Endothelial cell of umbilical vein (primary cell): ENCODE measurements around the gene NFIC. TPM values are rescaled to one million over a fixed set of nuclear protein-coding genes. Genes with fewer than 3 reads are reported as not detected.

Experiments
- BruUV-seq: library from RNA; stranded (reverse); fragments of 400-500 nt; replicated peaks from 2 replicates; lab custom pipeline; 2021; lab: Mats Ljungman, UMichigan
- CTCF ChIA-PET: fragments of 300-600, 350-600 bp; sonication (Branson Sonifier 250); formaldehyde crosslinking; loops from one replicate; lab custom pipeline; 2021; ENCODE audit warnings: antibody characterized with exemption, inconsistent platforms; lab: Charles Lee
- POLR2A ChIA-PET: fragments of 300-600, 350-600 bp; sonication (Branson Sonifier 250); formaldehyde crosslinking; loops from one replicate; lab custom pipeline; 2021; ENCODE audit warnings: antibody characterized with exemption, inconsistent platforms; lab: Charles Lee
- DNase-seq: peaks from one replicate; pipeline ENCODE4 v3.0.0-alpha.2; 2011; ENCODE audit warnings: low read depth, low spot score
- FAIRE-seq: peaks from 2 replicates; lab custom pipeline; 2011; peaks lifted over from hg19 to GRCh38; lab: Jason Lieb, UNC
- H2AFZ ChIP-seq: 2 replicates; pipeline ENCODE4 v1.6.0; 2012; ENCODE audit warnings: low read depth, low read length, control low read depth, inconsistent platforms
- H3K27ac ChIP-seq: 2 replicates; pipeline ENCODE4 v1.5.1; 2011; ENCODE audit warnings: low read depth, mild to moderate bottlenecking, control low read depth, low read length, moderate library complexity; ENCODE audit not compliant: insufficient read depth
- H3K27me3 ChIP-seq, 2 experiments: 2 replicates each; pipeline versions ENCODE4 v1.6.0 to v1.6.1; 2011; ENCODE audit warnings: low read length in 2 of 2, mixed read lengths in 1 of 2; ENCODE audit not compliant: control insufficient read depth in 2 of 2, insufficient read depth in 2 of 2
- H3K36me3 ChIP-seq, 2 experiments: 2 replicates in 1 of 2; 3 replicates in 1 of 2; pipeline ENCODE4 v1.5.1; 2011; ENCODE audit warnings: low read length in 2 of 2, mild to moderate bottlenecking in 1 of 2, moderate library complexity in 1 of 2; ENCODE audit not compliant: control insufficient read depth in 2 of 2, insufficient read depth in 2 of 2; ENCODE audit errors: extremely low read depth in 1 of 2
- H3K4me1 ChIP-seq: 3 replicates; pipeline ENCODE4 v1.5.1; 2011; ENCODE audit warnings: mild to moderate bottlenecking, low read length; ENCODE audit not compliant: control insufficient read depth, insufficient read depth; ENCODE audit errors: extremely low read depth
- H3K4me2 ChIP-seq: 2 replicates; pipeline ENCODE4 v1.6.1; 2011; ENCODE audit warnings: low read length, control low read depth, mixed read lengths; ENCODE audit not compliant: insufficient read depth
- H3K4me3 ChIP-seq, 3 experiments: fragments of 200-600 bp in 1 of 3; sonication (generic), shearing (Covaris generic) in 1 of 3; replicated peaks in 1 of 3; 2 replicates each; pipeline ENCODE4 v1.5.1; 2011 to 2016; ENCODE audit warnings: control low read depth in 3 of 3, low read length in 3 of 3, mild to moderate bottlenecking in 2 of 3, inconsistent platforms in 1 of 3, low read depth in 1 of 3, moderate library complexity in 1 of 3; ENCODE audit not compliant: insufficient read depth in 1 of 3
- H3K79me2 ChIP-seq: 2 replicates; pipeline ENCODE4 v1.6.0; 2012; ENCODE audit warnings: low read length, inconsistent platforms; ENCODE audit not compliant: control insufficient read depth, insufficient read depth
- H3K9ac ChIP-seq: replicated peaks from 2 replicates; pipeline ENCODE3; 2011; ENCODE audit warnings: low read length, control low read depth; ENCODE audit not compliant: insufficient read depth; ENCODE audit errors: extremely low read depth
- H3K9me1 ChIP-seq: replicated peaks from 3 replicates; pipeline ENCODE4 v1.6.0; 2011; ENCODE audit warnings: mild to moderate bottlenecking, low read length; ENCODE audit not compliant: control insufficient read depth, insufficient read depth; ENCODE audit errors: extremely low read depth
- H3K9me3 ChIP-seq: replicated peaks from 2 replicates; pipeline ENCODE4 v1.5.1; 2012; ENCODE audit warnings: low read length, inconsistent platforms; ENCODE audit not compliant: control insufficient read depth, insufficient read depth
- H4K20me1 ChIP-seq: replicated peaks from 2 replicates; pipeline ENCODE3; 2011; ENCODE audit warnings: mild to moderate bottlenecking, low read length; ENCODE audit not compliant: control insufficient read depth, insufficient read depth; ENCODE audit errors: extremely low read depth
- CTCF ChIP-seq, 2 donors: IDR thresholded peaks; 1 replicate in 1 of 2; 2 replicates in 1 of 2; pipeline ENCODE4 v1.5.1; 2011; ENCODE audit warnings: low read length in 2 of 2, mild to moderate bottlenecking in 2 of 2, moderate library complexity in 2 of 2, control low read depth in 1 of 2, inconsistent platforms in 1 of 2, low read depth in 1 of 2; ENCODE audit not compliant: insufficient read depth in 1 of 2; ENCODE audit errors: extremely low read depth in 1 of 2
- EZH2 ChIP-seq: IDR thresholded peaks from 2 replicates; pipeline ENCODE4 v1.6.1; 2012; ENCODE audit warnings: borderline replicate concordance, low read depth, mild to moderate bottlenecking, moderate library complexity, low read length, inconsistent platforms; ENCODE audit not compliant: severe bottlenecking
- FOS ChIP-seq: IDR thresholded peaks from 2 replicates; pipeline ENCODE4 v1.6.1; 2011; ENCODE audit warnings: mild to moderate bottlenecking, low read length, moderate library complexity, borderline replicate concordance; ENCODE audit not compliant: insufficient read depth
- GATA2 ChIP-seq: IDR thresholded peaks from 2 replicates; pipeline ENCODE4 v1.7.0; 2011; ENCODE audit warnings: low read depth, mild to moderate bottlenecking, moderate library complexity, mixed read lengths, low read length; ENCODE audit not compliant: insufficient read length, insufficient read depth
- JUN ChIP-seq: IDR thresholded peaks from 2 replicates; pipeline ENCODE4 v1.6.1; 2011; ENCODE audit warnings: borderline replicate concordance, low read depth; ENCODE audit not compliant: insufficient read length, insufficient read depth
- MYC ChIP-seq: IDR thresholded peaks from one replicate; pipeline ENCODE4 v1.6.1; 2011; ENCODE audit warnings: mild to moderate bottlenecking, low read depth, low read length
- POLR2A ChIP-seq: IDR thresholded peaks from 2 replicates; pipeline ENCODE4 v1.6.1; 2012; ENCODE audit warnings: low read depth, mild to moderate bottlenecking, control low read depth, low read length
- POLR2AphosphoS5 ChIP-seq: IDR thresholded peaks from 2 replicates; pipeline ENCODE4 v1.6.1; 2012; ENCODE audit warnings: low read depth, mild to moderate bottlenecking, control low read depth, low read length, moderate library complexity; ENCODE audit not compliant: insufficient read depth
- dilution Hi-C: fragments of 300-500 bp; cut with MboI; formaldehyde crosslinking; loops from one replicate; pipeline ENCODE4 v1.15.0; 2019; ENCODE audit warnings: low sequenced_read_pairs; ENCODE audit not compliant: extremely low pct_ligation_motif_present
- intact Hi-C: fragments of 100-400 bp; cut with micrococcal nuclease; formaldehyde crosslinking; loops from one replicate; pipeline ENCODE4 v1.10.0; 2022
- polyA plus RNA-seq, 4 experiments: library from polyadenylated mRNA; depleted of rRNA in 3 of 4; stranded (reverse) in 3 of 4; unstranded in 1 of 4; fragments of >200 nt; gene quantifications; 2 replicates each; pipeline versions ENCODE4 v1.2.1 to v1.2.3, GENCODE V29; 2011 to 2012; ENCODE audit warnings: missing spikeins in 1 of 4
- total RNA-seq: library from RNA; stranded (reverse); gene quantifications from 2 replicates; pipeline ENCODE4 v1.2.3, GENCODE V29; 2021
- TF ChIP-seq, protein P1 (sequence below): IDR thresholded peaks from 2 replicates; pipeline ENCODE4 v1.6.1; 2011; ENCODE audit not compliant: insufficient read depth, insufficient read length

NFIC gene
- total and polyA plus RNA-seq, 2 donors (not counting 3 experiments of a cell fraction or from before 2014, with no cell fraction given), result 11.4 to 133 TPM

DNA sequence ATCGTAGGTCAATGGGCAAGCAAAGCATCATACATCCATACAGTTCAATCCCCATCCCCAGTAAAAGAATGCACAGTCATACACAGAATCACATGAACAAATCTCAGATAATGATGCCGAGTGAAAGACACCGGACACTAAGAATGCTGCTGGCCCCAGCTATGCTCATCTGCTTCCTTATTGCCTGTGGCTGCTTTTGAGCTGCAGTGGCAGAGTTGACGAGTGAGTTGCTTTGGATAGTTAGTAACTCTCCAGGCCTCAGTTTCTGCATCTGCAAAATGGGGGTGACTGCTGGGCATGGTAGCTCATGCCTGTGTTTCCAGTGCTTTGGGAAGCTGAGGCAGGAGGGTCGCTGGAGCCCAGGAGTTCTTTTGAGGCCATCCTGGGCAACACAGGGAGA lies 12.9 kb upstream of the NFIC start:
- DNase-seq (no peak), FAIRE-seq (no peak)
- Histone ChIP-seq H3K79me2 (no peaks in the 10 kb centered on the region), H3K4me3 (no peak overlapping the region), H3K9ac (no peak overlapping the region), H3K4me2 (no peak overlapping the region), H3K9me1 (no peaks in the 10 kb centered on the region), H3K27me3 (no peaks in the 10 kb centered on the region), H3K36me3 (no peaks in the 10 kb centered on the region), H3K27ac (no peak overlapping the region), H3K4me1 (no peaks in the 10 kb centered on the region), H2AFZ (no peak overlapping the region), H3K9me3 (no peaks in the 10 kb centered on the region), H4K20me1 (no peaks in the 10 kb centered on the region)
- TF ChIP-seq, protein P1, sequence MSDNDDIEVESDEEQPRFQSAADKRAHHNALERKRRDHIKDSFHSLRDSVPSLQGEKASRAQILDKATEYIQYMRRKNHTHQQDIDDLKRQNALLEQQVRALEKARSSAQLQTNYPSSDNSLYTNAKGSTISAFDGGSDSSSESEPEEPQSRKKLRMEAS, result no peak
- no peak for TF ChIP-seq EZH2
- no peak for TF ChIP-seq MYC
- no peak for TF ChIP-seq CTCF (IDR thresholded peaks at IDR 0.05; ENCODE audit: extremely low read depth in 1 of 2, insufficient read depth in 1 of 2, low read depth in 1 of 2, low read length in 2 of 2)
- no peak for TF ChIP-seq POLR2A
- no peak for TF ChIP-seq POLR2AphosphoS5
- TF ChIP-seq JUN, result no peak
- TF ChIP-seq GATA2, result no peak
- no peak for TF ChIP-seq FOS
- dilution Hi-C loops, result no loop called here
- intact Hi-C loops, result no loop called here
- no TSS peak for BruUV-seq
- ChIA-PET POLR2A (no interaction called here), CTCF (interaction anchor here (1.2 to 1.7 kb wide), 3 partner anchors 32 to 76 kb away, joined by 3 to 7 read pairs (median 3); no protein-coding TSS in a partner anchor)
